Measurements from ENCODE around the gene SOWAHA. TPM values are rescaled to one million over a fixed set of nuclear protein-coding genes. Genes with fewer than 3 reads are reported as not detected.

Gene SOWAHA
- total and polyA plus RNA-seq, 10 of the 15 experiments (the other 5 are each of a cell fraction or from before 2014, with no cell fraction given), result 0.02 to 0.37 (median 0.05) TPM; not detected in 4

DNA sequence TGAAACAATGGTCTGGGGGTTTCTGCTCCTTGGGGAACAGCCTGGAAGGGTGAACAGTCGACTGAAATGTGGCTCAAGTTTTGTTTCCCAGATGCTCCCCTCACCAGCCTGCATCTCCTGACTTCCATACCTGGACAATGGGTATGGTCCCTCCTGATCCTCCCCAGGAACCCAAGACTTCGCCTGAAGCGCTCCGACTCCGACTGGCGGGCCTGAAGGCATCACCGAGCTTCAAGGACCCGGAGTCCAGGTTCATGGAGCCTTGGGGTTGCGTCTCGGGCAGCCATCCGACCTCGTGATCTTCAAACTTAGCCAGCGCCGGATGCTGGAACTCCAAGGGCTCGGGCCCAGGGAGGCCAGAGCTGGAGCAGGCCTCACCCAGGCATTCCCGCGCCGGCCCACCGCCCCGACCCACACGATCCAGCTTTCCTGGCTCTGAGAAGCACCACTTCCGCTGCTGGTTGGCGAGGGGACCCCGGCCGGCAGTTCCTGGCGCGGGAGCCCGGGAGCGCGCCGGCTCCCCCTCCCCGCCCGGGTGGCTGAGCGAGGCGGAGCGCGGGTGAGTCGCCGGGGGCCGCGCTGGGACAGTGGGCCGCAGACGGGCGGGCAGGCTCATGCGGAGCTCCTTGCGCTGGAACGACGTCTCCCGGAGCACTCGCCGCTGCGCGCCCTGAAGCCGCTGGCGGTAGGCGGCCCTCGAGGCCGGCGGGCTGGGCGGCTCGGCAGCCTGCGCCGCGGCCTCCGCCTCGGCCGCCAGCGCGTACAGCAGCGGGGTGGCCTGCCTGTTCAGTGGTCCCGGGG is 12.1 kb downstream of the SOWAHA start:
- no peaks in the 10 kb centered on the region for H3K9me3 ChIP-seq (replicated peaks; ENCODE audit: control insufficient read depth, insufficient read depth, low read length)
- H2AFZ ChIP-seq (ENCODE audit: control insufficient read depth, low read depth, low read length), result peak overlapping the region; percentile 53
- no peaks in the 10 kb centered on the region for H4K20me1 ChIP-seq (ENCODE audit: control insufficient read depth, insufficient read depth)
- peak overlapping the region; percentile 49 for H3K4me2 ChIP-seq (ENCODE audit: control insufficient read depth, insufficient read depth)
- no peaks in the 10 kb centered on the region for H3K79me2 ChIP-seq (ENCODE audit: control insufficient read depth, insufficient read depth, low read length)
- H3K27ac ChIP-seq (ENCODE audit: control insufficient read depth, insufficient read depth), result no peak overlapping the region
- ATAC-seq (peak; percentile 2; the same call in 1 of the 3 replicates), FAIRE-seq (no peak), DNase-seq (ENCODE audit: low read depth, low spot score) (no peak)
- ChIA-PET CTCF (interaction anchor here (1.0 to 1.1 kb wide), 2 partner anchors 72 to 298 kb away, joined by 3 read pairs; no protein-coding TSS in a partner anchor), SMC1A (ENCODE audit: uncharacterized antibody, unreplicated experiment) (interaction anchor here (1.1 to 10.9 kb wide), 3 partner anchors 71 to 322 kb away, joined by 4 to 129 read pairs (median 7); no protein-coding TSS in a partner anchor), RAD21 (ENCODE audit: unreplicated experiment) (interaction anchor here (1.0 to 1.1 kb wide), 2 partner anchors 41 to 71 kb away, joined by 3 read pairs; partner anchors contain the start of genes GDF9 and UQCRQ), POLR2A (interaction anchor here (1.1 kb wide), 1 partner anchor 15 kb away, joined by 3 read pairs; no protein-coding TSS in a partner anchor)
- H3K27me3 ChIP-seq (replicated peaks in 1 of 2; ENCODE audit: control insufficient read depth in 2 of 2, insufficient read depth in 2 of 2, low read length in 1 of 2), result peaks cover 0 to 2% of the 10 kb centered on the region in 2 experiments; a peak in 2 of 4 replicates
- no peak overlapping the region for H3K9ac ChIP-seq (ENCODE audit: control insufficient read depth, insufficient read depth, low read length)
- TF ChIP-seq ATF7 (IDR thresholded peaks at IDR 0.05; ENCODE audit: low read depth) (no peak), ZNF622 (IDR thresholded peaks at IDR 0.05) (no peak), YBX1 (IDR thresholded peaks at IDR 0.05) (no peak), JUND (IDR thresholded peaks at IDR 0.05; ENCODE audit: low read depth, low read length) (no peak), ZNF207 (IDR thresholded peaks at IDR 0.05; ENCODE audit: borderline replicate concordance) (no peak), DPF2 (IDR thresholded peaks at IDR 0.05) (peak; percentile 54; the same call in 1 of the 2 replicates), IKZF1 (conservative IDR thresholded peaks at IDR 0.05) (peak; percentile 55; the same call in 1 of the 2 replicates), BHLHE40 (IDR thresholded peaks at IDR 0.05; ENCODE audit: borderline replicate concordance in 1 of 2, low read depth in 2 of 2, low read length in 1 of 2) (0 out of 4 replicates have a peak, but pooled peaks of 1 of the 2 experiments have one; percentile 20), HDAC6 (IDR thresholded peaks at IDR 0.05; ENCODE audit: unreplicated experiment) (peak; percentile 43)
- TF ChIP-seq, protein P1, sequence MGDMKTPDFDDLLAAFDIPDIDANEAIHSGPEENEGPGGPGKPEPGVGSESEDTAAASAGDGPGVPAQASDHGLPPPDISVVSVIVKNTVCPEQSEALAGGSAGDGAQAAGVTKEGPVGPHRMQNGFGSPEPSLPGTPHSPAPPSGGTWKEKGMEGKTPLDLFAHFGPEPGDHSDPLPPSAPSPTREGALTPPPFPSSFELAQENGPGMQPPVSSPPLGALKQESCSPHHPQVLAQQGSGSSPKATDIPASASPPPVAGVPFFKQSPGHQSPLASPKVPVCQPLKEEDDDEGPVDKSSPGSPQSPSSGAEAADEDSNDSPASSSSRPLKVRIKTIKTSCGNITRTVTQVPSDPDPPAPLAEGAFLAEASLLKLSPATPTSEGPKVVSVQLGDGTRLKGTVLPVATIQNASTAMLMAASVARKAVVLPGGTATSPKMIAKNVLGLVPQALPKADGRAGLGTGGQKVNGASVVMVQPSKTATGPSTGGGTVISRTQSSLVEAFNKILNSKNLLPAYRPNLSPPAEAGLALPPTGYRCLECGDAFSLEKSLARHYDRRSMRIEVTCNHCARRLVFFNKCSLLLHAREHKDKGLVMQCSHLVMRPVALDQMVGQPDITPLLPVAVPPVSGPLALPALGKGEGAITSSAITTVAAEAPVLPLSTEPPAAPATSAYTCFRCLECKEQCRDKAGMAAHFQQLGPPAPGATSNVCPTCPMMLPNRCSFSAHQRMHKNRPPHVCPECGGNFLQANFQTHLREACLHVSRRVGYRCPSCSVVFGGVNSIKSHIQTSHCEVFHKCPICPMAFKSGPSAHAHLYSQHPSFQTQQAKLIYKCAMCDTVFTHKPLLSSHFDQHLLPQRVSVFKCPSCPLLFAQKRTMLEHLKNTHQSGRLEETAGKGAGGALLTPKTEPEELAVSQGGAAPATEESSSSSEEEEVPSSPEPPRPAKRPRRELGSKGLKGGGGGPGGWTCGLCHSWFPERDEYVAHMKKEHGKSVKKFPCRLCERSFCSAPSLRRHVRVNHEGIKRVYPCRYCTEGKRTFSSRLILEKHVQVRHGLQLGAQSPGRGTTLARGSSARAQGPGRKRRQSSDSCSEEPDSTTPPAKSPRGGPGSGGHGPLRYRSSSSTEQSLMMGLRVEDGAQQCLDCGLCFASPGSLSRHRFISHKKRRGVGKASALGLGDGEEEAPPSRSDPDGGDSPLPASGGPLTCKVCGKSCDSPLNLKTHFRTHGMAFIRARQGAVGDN (IDR thresholded peaks at IDR 0.05), result peak; percentile 51; the same call in 1 of the 2 replicates
- TF ChIP-seq, protein P2, sequence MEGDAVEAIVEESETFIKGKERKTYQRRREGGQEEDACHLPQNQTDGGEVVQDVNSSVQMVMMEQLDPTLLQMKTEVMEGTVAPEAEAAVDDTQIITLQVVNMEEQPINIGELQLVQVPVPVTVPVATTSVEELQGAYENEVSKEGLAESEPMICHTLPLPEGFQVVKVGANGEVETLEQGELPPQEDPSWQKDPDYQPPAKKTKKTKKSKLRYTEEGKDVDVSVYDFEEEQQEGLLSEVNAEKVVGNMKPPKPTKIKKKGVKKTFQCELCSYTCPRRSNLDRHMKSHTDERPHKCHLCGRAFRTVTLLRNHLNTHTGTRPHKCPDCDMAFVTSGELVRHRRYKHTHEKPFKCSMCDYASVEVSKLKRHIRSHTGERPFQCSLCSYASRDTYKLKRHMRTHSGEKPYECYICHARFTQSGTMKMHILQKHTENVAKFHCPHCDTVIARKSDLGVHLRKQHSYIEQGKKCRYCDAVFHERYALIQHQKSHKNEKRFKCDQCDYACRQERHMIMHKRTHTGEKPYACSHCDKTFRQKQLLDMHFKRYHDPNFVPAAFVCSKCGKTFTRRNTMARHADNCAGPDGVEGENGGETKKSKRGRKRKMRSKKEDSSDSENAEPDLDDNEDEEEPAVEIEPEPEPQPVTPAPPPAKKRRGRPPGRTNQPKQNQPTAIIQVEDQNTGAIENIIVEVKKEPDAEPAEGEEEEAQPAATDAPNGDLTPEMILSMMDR (IDR thresholded peaks at IDR 0.05 in 2 of 3, conservative IDR thresholded peaks at IDR 0.05 in 1 of 3; ENCODE audit: control insufficient read depth in 2 of 3, extremely low read depth in 1 of 3, insufficient read depth in 1 of 3, low read depth in 3 of 3, low read length in 3 of 3), result 0 out of 6 replicates have a peak, but pooled peaks of 1 of the 3 experiments have one; percentile 3
- TF ChIP-seq, protein P3, sequence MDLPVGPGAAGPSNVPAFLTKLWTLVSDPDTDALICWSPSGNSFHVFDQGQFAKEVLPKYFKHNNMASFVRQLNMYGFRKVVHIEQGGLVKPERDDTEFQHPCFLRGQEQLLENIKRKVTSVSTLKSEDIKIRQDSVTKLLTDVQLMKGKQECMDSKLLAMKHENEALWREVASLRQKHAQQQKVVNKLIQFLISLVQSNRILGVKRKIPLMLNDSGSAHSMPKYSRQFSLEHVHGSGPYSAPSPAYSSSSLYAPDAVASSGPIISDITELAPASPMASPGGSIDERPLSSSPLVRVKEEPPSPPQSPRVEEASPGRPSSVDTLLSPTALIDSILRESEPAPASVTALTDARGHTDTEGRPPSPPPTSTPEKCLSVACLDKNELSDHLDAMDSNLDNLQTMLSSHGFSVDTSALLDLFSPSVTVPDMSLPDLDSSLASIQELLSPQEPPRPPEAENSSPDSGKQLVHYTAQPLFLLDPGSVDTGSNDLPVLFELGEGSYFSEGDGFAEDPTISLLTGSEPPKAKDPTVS (IDR thresholded peaks at IDR 0.05; ENCODE audit: low read depth, low read length), result no peak
- WGBS (ENCODE audit: insufficient coverage, insufficient replicate concordance, low lambda C conversion rate, missing lambda C conversion rate), result 64% methylated on average over 65 of the region's 71 CpGs
- H3K36me3 ChIP-seq (ENCODE audit: control insufficient read depth in 2 of 2, insufficient read depth in 2 of 2, low read length in 1 of 2), result no peaks in the 10 kb centered on the region
- H3K4me3 ChIP-seq, result peak overlapping the region; percentile 27; the same call in 1 of the 2 replicates
- intact Hi-C loops (cut with micrococcal nuclease; ENCODE audit: unreplicated experiment), result no loop called here
- H3K4me1 ChIP-seq (ENCODE audit: control insufficient read depth, insufficient read depth, low read length), result no peaks in the 10 kb centered on the region; the same call in 1 of the 2 replicates
- no TSS peak for BruUV-seq (replicated peaks)
- in situ Hi-C loops (cut with MboI), result loop anchor here (10.0 kb wide), 1 partner anchor 300 kb away; no protein-coding TSS in a partner anchor

Data from GM12878 (cell line).